Measurements from ENCODE around the gene MYOM1. TPM values are rescaled to one million over a fixed set of nuclear protein-coding genes. Genes with fewer than 3 reads are reported as not detected.

The MYOM1 gene
- total and polyA plus RNA-seq, 2 donors (not counting 3 experiments of a cell fraction or from before 2014, with no cell fraction given) = 0.08 TPM; not detected in 1

- FAIRE-seq = no peak
- Histone ChIP-seq H3K27ac (ENCODE audit: insufficient read depth, low read depth, low read length) (no peak overlapping the region), H3K9me1 (replicated peaks; ENCODE audit: control insufficient read depth, extremely low read depth, insufficient read depth, low read length) (no peaks in the 10 kb centered on the region), H3K4me1 (ENCODE audit: control insufficient read depth, extremely low read depth, insufficient read depth, low read length) (no peaks in the 10 kb centered on the region), H3K36me3 (ENCODE audit: control insufficient read depth in 2 of 2, extremely low read depth in 1 of 2, insufficient read depth in 2 of 2, low read length in 2 of 2) (no peaks in the 10 kb centered on the region), H3K27me3 (ENCODE audit: control insufficient read depth in 2 of 2, insufficient read depth in 2 of 2, low read length in 2 of 2) (no peaks in the 10 kb centered on the region), H3K4me3 (replicated peaks in 1 of 3; ENCODE audit: insufficient read depth in 1 of 3, low read depth in 1 of 3, low read length in 3 of 3) (no peak overlapping the region), H3K9me3 (replicated peaks; ENCODE audit: control insufficient read depth, insufficient read depth, low read length) (no peaks in the 10 kb centered on the region), H3K79me2 (ENCODE audit: control insufficient read depth, insufficient read depth, low read length) (no peaks in the 10 kb centered on the region), H4K20me1 (replicated peaks; ENCODE audit: control insufficient read depth, extremely low read depth, insufficient read depth, low read length) (no peaks in the 10 kb centered on the region), H3K9ac (replicated peaks; ENCODE audit: extremely low read depth, insufficient read depth, low read length) (no peak overlapping the region), H3K4me2 (ENCODE audit: insufficient read depth, low read length) (no peak overlapping the region), H2AFZ (ENCODE audit: low read depth, low read length) (no peak overlapping the region)
- POLR2A ChIA-PET = no interaction called here
- intact Hi-C loops (cut with micrococcal nuclease) (no loop called here), dilution Hi-C loops (cut with MboI; ENCODE audit: extremely low pct_ligation_motif_present, low sequenced_read_pairs) (no loop called here)
- no peak for TF ChIP-seq EZH2 (IDR thresholded peaks at IDR 0.05; ENCODE audit: borderline replicate concordance, low read depth, low read length, severe bottlenecking)
- TF ChIP-seq FOS (IDR thresholded peaks at IDR 0.05; ENCODE audit: borderline replicate concordance, insufficient read depth, low read length) = no peak
- TF ChIP-seq MAX (IDR thresholded peaks at IDR 0.05; ENCODE audit: insufficient read depth, insufficient read length) = no peak
- no peak for DNase-seq (ENCODE audit: low read depth, low spot score)
- CTCF ChIA-PET = interaction anchor here (0.9 to 4.2 kb wide), 4 partner anchors 8 to 64 kb away, joined by 3 to 33 read pairs (median 4); no protein-coding TSS in a partner anchor
- BruUV-seq (replicated peaks) = no TSS peak
Observed at GRCh38 chr18:3126457-3127097, 93.2 kb downstream of the MYOM1 start.

DNA sequence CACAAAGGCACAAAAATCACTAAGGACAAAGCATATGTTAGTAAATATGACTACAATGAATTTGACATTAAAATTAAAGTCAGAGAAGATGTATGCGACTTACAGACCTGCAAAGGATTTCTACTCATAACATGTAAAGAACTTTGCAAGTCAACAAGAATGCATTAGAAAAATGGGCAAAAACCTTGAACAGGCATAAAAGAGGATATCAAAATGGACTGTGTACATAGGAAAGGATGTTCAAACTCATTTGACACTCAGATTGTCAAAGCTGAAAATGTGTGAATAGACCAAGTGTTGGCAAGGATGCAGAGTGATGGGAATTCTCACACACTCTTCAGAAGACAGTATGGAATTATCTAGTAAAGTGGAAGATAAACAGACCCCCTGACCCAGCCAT is 94.9 kb downstream of the MYOM1 start:
- dilution Hi-C loops (cut with MboI; ENCODE audit: extremely low pct_ligation_motif_present, low sequenced_read_pairs) (no loop called here), intact Hi-C loops (cut with micrococcal nuclease) (no loop called here)

More for the DNA sequence above, 94.9 kb downstream of the MYOM1 start:
- BruUV-seq (replicated peaks) = no TSS peak
- DNase-seq (ENCODE audit: low read depth, low spot score) = no peak
- no peaks in the 10 kb centered on the region for H3K27me3 ChIP-seq (ENCODE audit: control insufficient read depth in 2 of 2, insufficient read depth in 2 of 2, low read length in 2 of 2)
- H3K4me1 ChIP-seq (ENCODE audit: control insufficient read depth, extremely low read depth, insufficient read depth, low read length) = no peaks in the 10 kb centered on the region
- TF ChIP-seq POLR2A (IDR thresholded peaks at IDR 0.05; ENCODE audit: low read depth, low read length) = no peak
- no peak for TF ChIP-seq GATA2 (IDR thresholded peaks at IDR 0.05; ENCODE audit: insufficient read depth, insufficient read length, low read depth, low read length)
- TF ChIP-seq EZH2 (IDR thresholded peaks at IDR 0.05; ENCODE audit: borderline replicate concordance, low read depth, low read length, severe bottlenecking) = no peak
- no peak for TF ChIP-seq MYC (IDR thresholded peaks at IDR 0.05; ENCODE audit: low read depth, low read length)
- TF ChIP-seq POLR2AphosphoS5 (IDR thresholded peaks at IDR 0.05; ENCODE audit: insufficient read depth, low read depth, low read length) = no peak
- TF ChIP-seq, protein P1, sequence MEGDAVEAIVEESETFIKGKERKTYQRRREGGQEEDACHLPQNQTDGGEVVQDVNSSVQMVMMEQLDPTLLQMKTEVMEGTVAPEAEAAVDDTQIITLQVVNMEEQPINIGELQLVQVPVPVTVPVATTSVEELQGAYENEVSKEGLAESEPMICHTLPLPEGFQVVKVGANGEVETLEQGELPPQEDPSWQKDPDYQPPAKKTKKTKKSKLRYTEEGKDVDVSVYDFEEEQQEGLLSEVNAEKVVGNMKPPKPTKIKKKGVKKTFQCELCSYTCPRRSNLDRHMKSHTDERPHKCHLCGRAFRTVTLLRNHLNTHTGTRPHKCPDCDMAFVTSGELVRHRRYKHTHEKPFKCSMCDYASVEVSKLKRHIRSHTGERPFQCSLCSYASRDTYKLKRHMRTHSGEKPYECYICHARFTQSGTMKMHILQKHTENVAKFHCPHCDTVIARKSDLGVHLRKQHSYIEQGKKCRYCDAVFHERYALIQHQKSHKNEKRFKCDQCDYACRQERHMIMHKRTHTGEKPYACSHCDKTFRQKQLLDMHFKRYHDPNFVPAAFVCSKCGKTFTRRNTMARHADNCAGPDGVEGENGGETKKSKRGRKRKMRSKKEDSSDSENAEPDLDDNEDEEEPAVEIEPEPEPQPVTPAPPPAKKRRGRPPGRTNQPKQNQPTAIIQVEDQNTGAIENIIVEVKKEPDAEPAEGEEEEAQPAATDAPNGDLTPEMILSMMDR (IDR thresholded peaks at IDR 0.05; ENCODE audit: extremely low read depth in 1 of 2, insufficient read depth in 1 of 2, low read depth in 1 of 2, low read length in 2 of 2) = no peak
- no peak for TF ChIP-seq FOS (IDR thresholded peaks at IDR 0.05; ENCODE audit: borderline replicate concordance, insufficient read depth, low read length)
- no peak for TF ChIP-seq MAX (IDR thresholded peaks at IDR 0.05; ENCODE audit: insufficient read depth, insufficient read length)
- no peaks in the 10 kb centered on the region for H4K20me1 ChIP-seq (replicated peaks; ENCODE audit: control insufficient read depth, extremely low read depth, insufficient read depth, low read length)
- no peaks in the 10 kb centered on the region for H3K36me3 ChIP-seq (ENCODE audit: control insufficient read depth in 2 of 2, extremely low read depth in 1 of 2, insufficient read depth in 2 of 2, low read length in 2 of 2)
- H3K9ac ChIP-seq (replicated peaks; ENCODE audit: extremely low read depth, insufficient read depth, low read length) = no peak overlapping the region
- no peak overlapping the region for H3K4me3 ChIP-seq (replicated peaks in 1 of 3; ENCODE audit: insufficient read depth in 1 of 3, low read depth in 1 of 3, low read length in 3 of 3)
- H3K9me3 ChIP-seq (replicated peaks; ENCODE audit: control insufficient read depth, insufficient read depth, low read length) = no peaks in the 10 kb centered on the region
- CTCF ChIA-PET = interaction anchor here (0.6 to 1.6 kb wide), 4 partner anchors 42 to 91 kb away, joined by 3 to 4 read pairs (median 3); no protein-coding TSS in a partner anchor
- H3K4me2 ChIP-seq (ENCODE audit: insufficient read depth, low read length) = no peak overlapping the region
- no peaks in the 10 kb centered on the region for H3K9me1 ChIP-seq (replicated peaks; ENCODE audit: control insufficient read depth, extremely low read depth, insufficient read depth, low read length)
- H3K79me2 ChIP-seq (ENCODE audit: control insufficient read depth, insufficient read depth, low read length) = no peaks in the 10 kb centered on the region
- POLR2A ChIA-PET = no interaction called here
- no peak for FAIRE-seq
- no peak overlapping the region for H3K27ac ChIP-seq (ENCODE audit: insufficient read depth, low read depth, low read length)
- no peak overlapping the region for H2AFZ ChIP-seq (ENCODE audit: low read depth, low read length)
